ENCODE results near the gene CLEC3A.

GRCh38 chr16:77974883-77975282 lies 47.5 kb upstream of the CLEC3A start:
- TF ChIP-seq CTCF (conservative IDR thresholded peaks at IDR 0.05 in 1 of 2, IDR thresholded peaks at IDR 0.05 in 1 of 2; ENCODE audit: low read depth in 1 of 2, low read length in 2 of 2) (no peak), EZH2 (IDR thresholded peaks at IDR 0.05; ENCODE audit: low read length, missing control alignments) (no peak)

Measured in fibroblast of lung (primary cell).